ENCODE results near the gene CNKSR1.

DNA sequence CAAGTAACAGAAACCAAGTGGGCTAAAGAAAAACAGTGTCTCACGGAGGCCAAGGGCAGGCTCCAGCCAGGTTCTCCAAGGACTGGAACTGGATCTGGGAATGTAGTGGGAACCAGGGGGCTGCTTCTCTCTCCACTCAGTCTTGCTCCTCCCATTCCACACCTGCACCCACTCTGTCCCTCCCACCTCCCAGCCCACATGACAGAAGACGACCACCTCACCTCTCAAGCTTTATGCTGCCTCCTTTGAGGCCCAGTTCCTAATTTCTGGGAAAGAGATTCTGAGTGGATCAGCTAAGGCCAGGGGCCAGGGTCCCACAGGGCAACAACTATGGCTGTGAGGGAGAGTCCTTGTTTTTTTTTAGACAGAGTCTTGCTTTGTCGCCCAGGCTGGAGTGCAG is 38.0 kb downstream of the CNKSR1 start:
- TF ChIP-seq, protein P1, sequence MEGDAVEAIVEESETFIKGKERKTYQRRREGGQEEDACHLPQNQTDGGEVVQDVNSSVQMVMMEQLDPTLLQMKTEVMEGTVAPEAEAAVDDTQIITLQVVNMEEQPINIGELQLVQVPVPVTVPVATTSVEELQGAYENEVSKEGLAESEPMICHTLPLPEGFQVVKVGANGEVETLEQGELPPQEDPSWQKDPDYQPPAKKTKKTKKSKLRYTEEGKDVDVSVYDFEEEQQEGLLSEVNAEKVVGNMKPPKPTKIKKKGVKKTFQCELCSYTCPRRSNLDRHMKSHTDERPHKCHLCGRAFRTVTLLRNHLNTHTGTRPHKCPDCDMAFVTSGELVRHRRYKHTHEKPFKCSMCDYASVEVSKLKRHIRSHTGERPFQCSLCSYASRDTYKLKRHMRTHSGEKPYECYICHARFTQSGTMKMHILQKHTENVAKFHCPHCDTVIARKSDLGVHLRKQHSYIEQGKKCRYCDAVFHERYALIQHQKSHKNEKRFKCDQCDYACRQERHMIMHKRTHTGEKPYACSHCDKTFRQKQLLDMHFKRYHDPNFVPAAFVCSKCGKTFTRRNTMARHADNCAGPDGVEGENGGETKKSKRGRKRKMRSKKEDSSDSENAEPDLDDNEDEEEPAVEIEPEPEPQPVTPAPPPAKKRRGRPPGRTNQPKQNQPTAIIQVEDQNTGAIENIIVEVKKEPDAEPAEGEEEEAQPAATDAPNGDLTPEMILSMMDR (conservative IDR thresholded peaks at IDR 0.05; ENCODE audit: low read depth, low read length) = no peak
- TF ChIP-seq SMC3 (IDR thresholded peaks at IDR 0.05; ENCODE audit: low read depth, low read length) = no peak
- TF ChIP-seq, protein P2, sequence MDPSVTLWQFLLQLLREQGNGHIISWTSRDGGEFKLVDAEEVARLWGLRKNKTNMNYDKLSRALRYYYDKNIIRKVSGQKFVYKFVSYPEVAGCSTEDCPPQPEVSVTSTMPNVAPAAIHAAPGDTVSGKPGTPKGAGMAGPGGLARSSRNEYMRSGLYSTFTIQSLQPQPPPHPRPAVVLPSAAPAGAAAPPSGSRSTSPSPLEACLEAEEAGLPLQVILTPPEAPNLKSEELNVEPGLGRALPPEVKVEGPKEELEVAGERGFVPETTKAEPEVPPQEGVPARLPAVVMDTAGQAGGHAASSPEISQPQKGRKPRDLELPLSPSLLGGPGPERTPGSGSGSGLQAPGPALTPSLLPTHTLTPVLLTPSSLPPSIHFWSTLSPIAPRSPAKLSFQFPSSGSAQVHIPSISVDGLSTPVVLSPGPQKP (IDR thresholded peaks at IDR 0.05; ENCODE audit: borderline replicate concordance, low read depth, low read length) = no peak

Measured in IMR-90 (cell line).